ENCODE data around the gene THOC2. TPM values are rescaled to one million over a fixed set of nuclear protein-coding genes. Genes with fewer than 3 reads are reported as not detected.

The THOC2 gene
- total and polyA plus RNA-seq, 11 donors: 16.4 to 35.6 (median 24.1) TPM

GRCh38 chrX:123562342-123563146 is 170.3 kb downstream of the THOC2 start:
- no peak overlapping the region for H3K27ac ChIP-seq
- H3K9me3 ChIP-seq: no peaks in the 10 kb centered on the region
- DNase-seq (no peak), ATAC-seq (no peak)
- H3K4me3 ChIP-seq: no peak overlapping the region
- WGBS, 4 donors: 88 to 96% (median 92%) methylated on average over 24 to 32 of the region's 32 CpGs
- no peaks in the 10 kb centered on the region for H3K27me3 ChIP-seq
- no peaks in the 10 kb centered on the region for H3K36me3 ChIP-seq
- no peaks in the 10 kb centered on the region for H3K4me1 ChIP-seq
- no peak for TF ChIP-seq POLR2A (IDR thresholded peaks at IDR 0.05)
- TF ChIP-seq, protein P1, sequence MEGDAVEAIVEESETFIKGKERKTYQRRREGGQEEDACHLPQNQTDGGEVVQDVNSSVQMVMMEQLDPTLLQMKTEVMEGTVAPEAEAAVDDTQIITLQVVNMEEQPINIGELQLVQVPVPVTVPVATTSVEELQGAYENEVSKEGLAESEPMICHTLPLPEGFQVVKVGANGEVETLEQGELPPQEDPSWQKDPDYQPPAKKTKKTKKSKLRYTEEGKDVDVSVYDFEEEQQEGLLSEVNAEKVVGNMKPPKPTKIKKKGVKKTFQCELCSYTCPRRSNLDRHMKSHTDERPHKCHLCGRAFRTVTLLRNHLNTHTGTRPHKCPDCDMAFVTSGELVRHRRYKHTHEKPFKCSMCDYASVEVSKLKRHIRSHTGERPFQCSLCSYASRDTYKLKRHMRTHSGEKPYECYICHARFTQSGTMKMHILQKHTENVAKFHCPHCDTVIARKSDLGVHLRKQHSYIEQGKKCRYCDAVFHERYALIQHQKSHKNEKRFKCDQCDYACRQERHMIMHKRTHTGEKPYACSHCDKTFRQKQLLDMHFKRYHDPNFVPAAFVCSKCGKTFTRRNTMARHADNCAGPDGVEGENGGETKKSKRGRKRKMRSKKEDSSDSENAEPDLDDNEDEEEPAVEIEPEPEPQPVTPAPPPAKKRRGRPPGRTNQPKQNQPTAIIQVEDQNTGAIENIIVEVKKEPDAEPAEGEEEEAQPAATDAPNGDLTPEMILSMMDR (IDR thresholded peaks at IDR 0.05): no peak
- intact Hi-C loops (cut with DNase I): no loop called here

- Histone ChIP-seq H3K4me1 (no peaks in the 10 kb centered on the region), H3K4me3 (no peak overlapping the region), H3K27ac (no peak overlapping the region), H3K36me3 (no peaks in the 10 kb centered on the region), H3K9me3 (no peaks in the 10 kb centered on the region), H3K27me3 (no peaks in the 10 kb centered on the region)
- DNase-seq (no peak), ATAC-seq (no peak)
- TF ChIP-seq, protein P1 (IDR thresholded peaks at IDR 0.05): no peak
- TF ChIP-seq POLR2A (IDR thresholded peaks at IDR 0.05): no peak
- WGBS, 4 donors: 91 to 96% (median 94%) methylated on average over 20 to 28 of the region's 28 CpGs
- intact Hi-C loops (cut with DNase I): no loop called here
Observed at GRCh38 chrX:123561439-123562215, 171.2 kb downstream of the THOC2 start.

GRCh38 chrX:123550829-123551228 is 182.0 kb downstream of the THOC2 start:
- intact Hi-C loops (cut with DNase I): no loop called here
- no peaks in the 10 kb centered on the region for H3K36me3 ChIP-seq
- TF ChIP-seq, protein P1 (IDR thresholded peaks at IDR 0.05): no peak
- TF ChIP-seq POLR2A (IDR thresholded peaks at IDR 0.05): no peak
- no peaks in the 10 kb centered on the region for H3K4me1 ChIP-seq
- DNase-seq (no peak), ATAC-seq (no peak)
- H3K4me3 ChIP-seq: no peak overlapping the region
- H3K27me3 ChIP-seq: no peaks in the 10 kb centered on the region
- H3K9me3 ChIP-seq: no peaks in the 10 kb centered on the region
- no peak overlapping the region for H3K27ac ChIP-seq
- WGBS, 4 donors: 74 to 95% (median 84%) methylated on average over 1 of the region's 1 CpG

Other genes starting within 250 kb of the THOC2 start
- gene XIAP, start 127.0 kb upstream of the THOC2 start, total RNA-seq: 10 to 100 TPM; 19.5 to 44.3 (median 26.5) TPM
- 10 to 100 TPM in 1 of 2 donors, 1 to 10 TPM in 1; 6.8 to 15.5 TPM for gene XIAP, start 127.0 kb upstream of the THOC2 start, polyA plus RNA-seq
- gene STAG2, start 228.7 kb upstream of the THOC2 start, total RNA-seq: 10 to 100 TPM; 19.8 to 42.0 (median 27.0) TPM
- 10 to 100 TPM; 10.4 to 20.8 TPM for gene STAG2, start 228.7 kb upstream of the THOC2 start, polyA plus RNA-seq

All from heart left ventricle (tissue), 16 donors.